Esophagus muscularis mucosa (tissue), 3 donors: ENCODE measurements around the gene SUPT3H.

ENCODE experiments used
- CTCF ChIP-seq, 3 experiments: fragments of 200-600 bp in 2 of 3; fragments of 450-650 bp in 1 of 3; sonication (generic) in 2 of 3; IDR thresholded peaks; one replicate each; pipeline ENCODE4 v1.5.1; 2017 to 2019; ENCODE audit warnings: antibody characterized with exemption in 3 of 3, mild to moderate bottlenecking in 2 of 3, moderate library complexity in 1 of 3
- POLR2A ChIP-seq: fragments of 450-650 bp; IDR thresholded peaks from one replicate; pipeline ENCODE4 v1.6.1; 2017; ENCODE audit warnings: antibody characterized with exemption, moderate library complexity, mild to moderate bottlenecking, low read depth
- POLR2AphosphoS5 ChIP-seq, 2 donors: sonication (generic); formaldehyde crosslinking; IDR thresholded peaks; one replicate each; pipeline ENCODE4 v1.6.1; 2017; ENCODE audit warnings: antibody characterized with exemption in 2 of 2

- TF ChIP-seq CTCF (IDR thresholded peaks at IDR 0.05), result no peak
- TF ChIP-seq POLR2A, result no peak
- no peak for TF ChIP-seq POLR2AphosphoS5 (IDR thresholded peaks at IDR 0.05)
Measured at GRCh38 chr6:44974511-44974910, 403.2 kb downstream of the SUPT3H start.
